Stromal cell of bone marrow (primary cell): ENCODE measurements around the gene ZBTB4.
"Not testable (repeated sequence)": the region's sequence is repeated elsewhere in the genome, so short reads cannot be mapped to it uniquely, and the experiment has no call there.

Experiments used
- DNase-seq: peaks from one replicate; pipeline ENCODE4 v3.0.0-alpha.2; 2012; ENCODE audit warnings: low read depth

The ZBTB4 gene

DNA sequence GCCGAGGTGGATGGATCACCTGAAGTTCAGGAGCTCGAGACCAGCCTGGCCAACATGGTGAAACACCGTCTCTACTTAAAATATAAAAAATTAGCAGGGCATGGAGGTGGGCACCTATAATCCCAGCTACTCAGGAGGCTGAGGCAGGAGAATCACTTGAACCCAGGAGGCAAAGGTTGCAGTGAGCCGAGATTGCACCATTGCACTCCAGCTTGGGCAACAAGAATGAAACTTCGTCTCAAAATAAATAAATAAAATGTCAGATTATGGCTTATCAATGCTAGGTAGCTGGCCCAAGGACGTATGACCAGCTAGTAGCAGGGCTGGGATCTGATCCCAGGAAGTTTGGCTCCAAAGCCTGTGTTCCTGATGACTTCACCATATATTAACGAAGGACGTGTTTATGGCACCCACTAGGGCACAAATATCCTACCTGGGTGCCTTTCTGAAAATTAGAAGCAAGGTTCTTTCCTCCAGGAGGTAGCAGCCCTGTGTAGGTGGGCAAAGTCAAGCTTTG, 8.9 kb downstream of the ZBTB4 start:
- not testable (repeated sequence) for DNase-seq

DNA sequence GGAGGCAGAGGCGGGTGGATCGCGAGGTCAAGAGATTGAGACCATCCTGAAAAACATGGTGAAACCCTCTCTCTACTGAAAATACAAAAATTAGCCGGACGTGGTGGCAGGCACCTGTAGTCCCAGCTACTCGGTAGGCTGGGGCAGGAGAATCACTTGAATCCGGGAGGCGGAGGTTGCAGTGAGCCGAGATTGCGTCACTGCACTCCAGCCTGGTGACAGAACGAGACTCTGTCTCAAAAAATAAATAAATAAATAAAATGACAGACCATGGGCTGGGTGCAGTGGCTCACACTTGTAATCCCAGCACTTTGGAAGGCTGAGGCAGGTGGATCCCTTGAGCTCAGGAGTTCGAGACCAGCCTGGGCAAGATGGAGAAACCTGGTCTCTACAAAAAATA, 9.6 kb downstream of the ZBTB4 start:
- not testable (repeated sequence) for DNase-seq

GRCh38 chr17:7468804-7469389, 10.5 kb downstream of the ZBTB4 start:
- no peak for DNase-seq

DNA sequence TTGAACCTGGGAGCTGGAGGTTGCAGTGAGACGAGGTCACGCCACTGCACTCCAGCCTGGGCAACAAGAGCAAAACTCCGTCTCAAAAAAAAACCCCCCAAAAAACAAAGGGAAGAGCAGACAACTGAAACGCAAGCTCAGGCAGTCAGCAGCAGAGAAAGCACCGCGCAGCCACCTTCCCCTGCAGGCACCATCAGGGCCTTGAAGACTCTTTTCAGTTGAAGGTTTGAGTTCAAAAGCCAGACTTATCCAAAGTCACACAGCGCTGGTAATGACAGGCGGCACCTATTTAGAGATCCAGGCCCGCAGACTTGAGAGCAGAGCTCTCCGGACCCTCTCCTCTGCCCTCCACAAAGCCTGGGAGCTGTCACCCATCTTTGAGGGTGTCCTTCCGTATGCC, 11.1 kb downstream of the ZBTB4 start:
- DNase-seq, result no peak

GRCh38 chr17:7467498-7467897, 11.9 kb downstream of the ZBTB4 start:
- DNase-seq, result no peak

DNA sequence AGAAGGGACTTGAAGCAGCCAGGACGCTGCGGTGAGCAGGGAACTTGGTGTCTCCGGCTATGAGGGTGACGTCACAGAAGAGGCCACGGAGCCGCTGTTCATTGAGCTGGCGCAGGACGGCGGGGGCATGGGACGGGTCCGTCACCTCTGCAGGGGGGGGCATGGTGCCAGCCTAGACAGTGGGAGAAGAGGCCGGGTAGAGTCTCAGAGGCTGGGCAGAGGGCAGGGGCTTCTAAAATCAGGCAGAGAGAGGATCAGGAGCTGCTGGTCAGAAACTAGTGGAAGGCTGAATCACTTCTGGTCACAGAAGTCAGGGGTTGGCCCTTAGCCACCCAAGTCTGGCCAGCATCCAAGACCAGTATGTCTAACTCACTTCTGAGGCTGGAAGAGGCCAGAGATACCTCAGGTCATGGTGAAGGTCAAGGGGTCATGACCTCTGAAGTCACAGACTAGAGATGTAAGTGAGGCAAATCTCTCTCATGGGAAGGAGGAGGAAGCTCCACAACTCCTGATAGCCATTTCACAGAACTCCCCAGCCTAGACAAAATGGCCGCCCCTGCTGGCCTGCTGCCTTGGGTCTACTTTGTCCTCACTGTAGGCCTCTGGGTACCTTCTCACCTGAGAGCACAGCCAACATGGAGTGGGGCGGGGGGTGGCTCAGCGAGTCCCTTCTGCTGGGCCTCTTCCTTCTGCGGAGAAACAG, 12.6 kb downstream of the ZBTB4 start:
- peak; percentile 58 for DNase-seq

- no peak for DNase-seq
Observed at GRCh38 chr17:7466318-7466638, 13.2 kb downstream of the ZBTB4 start.

- no peak for DNase-seq
Observed at GRCh38 chr17:7465597-7466275, 13.7 kb downstream of the ZBTB4 start.

DNA sequence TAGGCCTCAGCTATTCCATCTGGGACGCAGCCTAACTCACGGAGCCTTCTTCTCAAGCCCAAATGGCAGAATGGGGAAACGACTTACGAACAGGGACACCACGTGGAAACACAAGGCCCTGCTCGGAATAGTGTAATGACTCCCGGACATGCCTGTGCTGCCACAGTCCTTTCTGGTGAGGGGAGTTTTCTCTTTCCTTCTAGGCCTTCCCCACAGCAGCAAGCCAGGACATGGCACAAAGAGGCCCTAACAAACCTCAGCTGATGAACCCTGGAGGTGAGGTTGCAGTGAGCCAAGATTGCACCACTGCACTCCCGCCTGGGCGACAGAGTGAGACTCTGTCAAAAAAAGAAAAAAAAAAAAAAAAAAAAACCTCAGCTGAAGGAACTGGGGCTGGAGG, 15.3 kb downstream of the ZBTB4 start:
- DNase-seq, result no peak

DNA sequence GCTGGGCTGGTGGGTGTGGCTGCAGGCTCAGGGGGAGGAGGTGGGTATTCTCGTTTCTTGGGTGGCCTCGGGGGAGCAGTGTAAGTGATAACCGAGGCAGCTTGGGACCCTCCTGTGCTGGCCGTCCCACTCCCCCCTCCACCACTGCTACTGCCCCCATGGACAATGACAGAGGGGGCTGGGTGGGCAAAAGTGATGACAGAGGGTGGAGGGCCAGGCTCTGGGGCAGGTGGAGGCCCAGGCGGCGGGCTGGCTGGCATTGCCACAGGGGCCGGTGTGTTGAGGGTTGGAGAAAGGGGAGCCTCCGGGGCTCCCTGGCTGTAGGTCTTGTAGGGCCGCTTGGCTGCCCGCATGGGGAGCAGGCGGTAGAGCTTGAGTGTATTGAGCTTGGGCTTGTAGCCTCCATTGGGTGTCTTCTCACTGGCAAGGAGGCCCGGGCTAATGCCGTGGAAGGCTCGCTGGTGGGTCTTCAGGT, 16.0 kb downstream of the ZBTB4 start:
- no peak for DNase-seq

- DNase-seq, result no peak
Observed at GRCh38 chr17:7462474-7463371, 16.7 kb downstream of the ZBTB4 start.

DNA sequence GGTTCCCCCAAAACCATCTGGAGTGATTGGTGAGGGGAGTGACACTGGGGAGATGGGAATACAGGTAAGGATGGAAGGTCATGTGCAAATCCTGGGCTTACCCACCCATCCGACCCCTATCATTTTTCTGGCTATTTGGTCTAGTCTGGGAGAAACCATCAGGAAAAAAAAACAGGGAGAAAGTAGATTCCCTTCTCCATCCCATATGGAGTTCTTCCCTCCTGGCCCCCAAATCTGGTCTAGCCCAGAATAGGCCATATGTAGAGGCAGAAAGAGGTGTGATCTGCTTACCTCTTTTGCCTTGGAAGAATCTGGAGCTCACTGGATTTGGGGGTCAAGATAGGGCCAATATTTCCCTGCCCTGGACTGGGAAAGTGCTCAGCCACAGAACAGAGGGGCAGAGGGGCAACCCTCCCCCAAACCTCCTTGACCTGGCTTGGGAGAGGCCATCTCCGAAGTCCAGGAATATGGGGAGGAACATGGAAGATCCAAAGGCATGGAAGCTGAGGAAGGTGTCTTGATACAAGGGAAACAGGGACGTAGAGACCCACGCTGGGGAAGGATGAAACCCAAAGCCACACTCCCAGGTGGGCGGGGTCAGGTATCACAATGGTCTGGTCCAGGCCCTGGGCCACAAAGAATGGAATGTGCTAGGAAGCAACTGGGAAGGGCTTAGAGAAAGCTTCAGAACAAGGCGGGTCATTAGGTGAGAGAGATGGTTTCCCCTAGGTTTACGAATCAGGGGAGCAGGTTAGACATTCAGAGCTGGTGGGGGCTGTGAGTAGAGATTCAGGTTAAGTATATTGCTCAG, 18.4 kb downstream of the ZBTB4 start:
- no peak for DNase-seq

DNA sequence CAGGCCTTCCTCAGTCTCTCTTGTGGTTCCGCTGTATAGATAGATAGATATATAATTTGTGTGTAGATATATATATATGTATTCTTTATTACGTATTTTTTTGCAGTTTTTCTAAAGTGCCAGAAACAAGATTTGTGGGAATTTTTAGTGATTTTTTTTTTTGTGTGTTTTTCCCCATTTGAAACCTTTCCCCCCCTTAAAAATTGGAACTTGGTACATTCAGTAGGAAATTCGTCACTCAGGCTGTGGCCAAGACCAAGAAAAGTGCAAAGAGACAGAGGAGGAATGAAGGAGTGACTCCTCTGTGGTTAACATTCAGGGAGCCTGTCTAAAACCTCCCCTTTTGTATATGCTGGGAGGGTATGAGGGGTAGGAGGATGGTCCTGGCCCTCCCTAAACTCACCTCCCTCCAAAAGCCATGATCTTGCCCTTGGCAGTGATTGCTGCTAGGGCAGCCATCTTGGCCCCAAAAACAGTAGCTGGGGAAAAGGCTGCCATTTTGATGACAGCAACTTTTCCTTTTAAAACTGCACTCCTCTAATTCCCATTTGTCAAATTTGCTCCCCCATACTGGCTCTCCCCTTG, 19.4 kb downstream of the ZBTB4 start:
- DNase-seq, result no peak

GRCh38 chr17:7448461-7448860, 31.0 kb downstream of the ZBTB4 start:
- no peak for DNase-seq

DNA sequence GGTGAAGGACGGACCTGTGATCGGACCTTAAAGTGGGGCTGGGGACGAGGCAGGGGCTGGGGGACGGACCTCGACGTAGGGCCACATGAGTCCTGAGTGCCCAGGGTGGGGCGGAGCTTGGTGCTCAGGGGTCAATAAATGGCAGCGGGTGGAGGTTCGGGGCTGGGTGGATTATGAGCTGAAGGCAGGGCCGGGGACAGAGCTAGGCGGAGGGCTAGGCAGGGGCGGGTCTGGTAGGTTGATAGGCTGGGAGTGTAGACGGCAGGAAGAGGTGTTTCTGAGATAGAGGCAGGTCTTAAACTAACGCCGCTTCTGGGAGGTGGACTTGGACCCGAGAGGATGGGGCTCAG, 33.8 kb downstream of the ZBTB4 start:
- no peak for DNase-seq

- no peak for DNase-seq
Observed at GRCh38 chr17:7444682-7445618, 34.5 kb downstream of the ZBTB4 start, which contains the start of gene CHRNB1. CHRNB1 (plus strand) TSS chr17:7445061; CDS start chr17:7445128, 67 bp downstream.

DNA sequence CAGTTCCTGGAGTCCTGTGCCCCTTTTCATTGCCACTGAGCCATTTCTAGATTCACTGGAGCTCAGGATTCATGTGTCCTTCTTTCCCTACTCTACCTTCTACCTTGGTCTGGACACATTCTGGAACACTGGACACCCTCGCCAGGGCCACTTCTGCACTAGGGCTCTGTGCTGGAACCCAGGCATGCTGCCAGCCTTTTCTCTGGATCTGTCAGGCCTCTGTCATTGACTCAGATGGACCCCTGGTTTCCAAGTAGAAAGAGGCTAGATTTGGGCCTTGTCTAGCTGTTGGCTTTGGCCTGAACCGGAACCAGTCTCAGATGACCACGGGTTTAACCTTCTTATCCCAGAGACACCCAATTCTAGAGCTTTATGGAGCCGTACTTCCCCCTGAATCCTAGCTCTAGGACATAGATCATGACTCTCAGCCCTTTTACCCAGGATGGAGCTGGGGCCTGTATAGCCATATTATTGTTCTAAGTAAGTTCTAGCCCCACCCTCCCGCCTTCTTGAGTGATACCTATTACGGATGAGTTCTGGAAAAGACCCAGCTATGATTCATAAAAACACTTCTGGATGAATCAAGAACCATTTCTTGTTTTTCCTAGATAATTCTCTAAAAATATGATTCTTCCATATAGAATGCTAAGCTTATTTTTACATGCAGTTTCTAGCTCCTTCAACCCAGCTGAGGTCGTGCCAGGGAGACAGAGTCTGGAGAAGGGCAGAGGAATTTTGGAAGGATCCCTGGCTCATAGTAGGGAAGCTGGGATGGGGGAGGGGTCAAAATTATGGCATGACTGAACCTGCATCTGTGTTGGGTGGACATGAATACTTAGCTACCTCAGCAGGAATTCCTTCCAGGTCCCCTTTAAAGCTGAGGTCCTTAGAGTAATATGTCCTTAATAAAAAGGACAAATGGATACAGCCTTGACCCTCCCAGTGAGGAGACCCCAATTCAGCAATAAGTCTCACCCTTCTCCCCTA, 35.6 kb downstream of the ZBTB4 start:
- no peak for DNase-seq

DNA sequence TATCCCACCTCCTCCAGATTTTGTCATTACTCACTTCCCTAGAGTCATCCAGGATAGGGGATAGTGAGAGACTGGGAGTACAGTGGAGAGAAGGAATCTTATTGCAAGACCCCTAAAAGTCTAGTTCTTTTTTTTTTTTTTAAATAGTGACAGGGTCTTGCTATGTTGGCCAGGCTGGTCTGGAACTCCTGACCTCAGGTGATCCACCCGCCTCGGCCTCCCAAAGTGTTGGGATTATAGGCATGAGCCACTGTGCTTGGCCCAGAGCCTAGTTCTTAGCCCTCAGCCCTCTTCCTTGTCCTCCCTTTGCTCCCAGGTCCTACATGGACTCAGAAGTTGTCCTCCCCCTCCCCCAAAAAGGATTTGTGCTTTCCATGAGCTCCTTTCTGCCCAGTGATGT, 37.3 kb downstream of the ZBTB4 start:
- DNase-seq, result no peak

GRCh38 chr17:7441266-7441665, 38.2 kb downstream of the ZBTB4 start:
- DNase-seq, result no peak
